ENCODE results near the gene MIA.

DNA sequence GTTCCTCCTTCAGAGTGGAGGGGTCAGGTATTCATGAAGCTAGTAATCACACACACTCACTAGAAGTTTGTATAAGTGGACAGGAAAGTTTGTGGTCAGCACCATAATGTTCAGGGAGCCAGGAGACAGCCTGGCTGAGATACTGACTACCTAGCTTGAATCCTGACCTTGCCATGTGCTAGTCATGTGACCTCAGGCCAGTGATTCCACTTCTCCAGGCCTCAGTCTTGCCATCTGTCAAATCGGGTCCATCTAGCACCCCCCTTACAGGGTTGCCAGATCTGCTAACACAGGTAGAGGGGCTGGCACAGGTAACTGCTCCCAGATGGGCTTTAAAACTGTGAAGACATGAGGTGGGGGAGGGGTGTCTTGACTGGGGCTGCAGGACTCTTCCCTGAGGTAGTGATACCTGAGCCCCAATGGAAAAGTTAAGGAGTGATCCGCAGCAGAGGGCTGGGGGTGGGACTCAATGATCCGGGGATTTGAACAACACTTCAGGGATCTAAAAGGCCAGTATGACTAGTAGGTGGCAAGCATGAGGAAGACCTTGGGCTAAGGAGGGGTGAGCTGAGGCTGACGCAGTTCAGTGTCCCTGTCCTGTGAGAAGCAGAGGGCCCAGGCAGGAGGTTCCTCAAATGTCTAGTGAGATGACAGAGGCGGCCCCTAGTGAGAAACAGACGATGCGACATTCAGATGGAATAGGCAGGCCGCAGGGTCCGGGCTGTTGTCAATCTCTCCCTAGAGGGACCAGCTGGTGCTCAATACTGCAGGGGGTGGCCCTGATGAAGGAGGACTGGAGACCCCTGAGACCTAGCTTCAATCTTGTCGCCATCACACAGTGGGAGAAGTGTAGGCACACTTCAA is 33.6 kb upstream of the MIA start:
- TF ChIP-seq ISL1 (CRISPR knock-in tag; IDR thresholded peaks at IDR 0.05) (no peak), ESRRG (CRISPR knock-in tag; IDR thresholded peaks at IDR 0.05) (no peak), ZC3H10 (CRISPR knock-in tag; IDR thresholded peaks at IDR 0.05) (no peak), RARB (CRISPR knock-in tag; IDR thresholded peaks at IDR 0.05) (no peak), ZFP3 (CRISPR knock-in tag; IDR thresholded peaks at IDR 0.05) (no peak), ZNF70 (CRISPR knock-in tag; IDR thresholded peaks at IDR 0.05) (no peak), TOX (CRISPR knock-in tag; IDR thresholded peaks at IDR 0.05; ENCODE audit: borderline replicate concordance) (no peak), GLIS3 (CRISPR knock-in tag; IDR thresholded peaks at IDR 0.05) (no peak), CSDC2 (CRISPR knock-in tag; IDR thresholded peaks at IDR 0.05) (no peak), ZNF565 (CRISPR knock-in tag; conservative IDR thresholded peaks at IDR 0.05; ENCODE audit: low read depth) (no peak), ZFP30 (CRISPR knock-in tag; IDR thresholded peaks at IDR 0.05) (no peak), TCF4 (CRISPR knock-in tag; IDR thresholded peaks at IDR 0.05; ENCODE audit: borderline replicate concordance) (no peak)
- TF ChIP-seq, protein P1, sequence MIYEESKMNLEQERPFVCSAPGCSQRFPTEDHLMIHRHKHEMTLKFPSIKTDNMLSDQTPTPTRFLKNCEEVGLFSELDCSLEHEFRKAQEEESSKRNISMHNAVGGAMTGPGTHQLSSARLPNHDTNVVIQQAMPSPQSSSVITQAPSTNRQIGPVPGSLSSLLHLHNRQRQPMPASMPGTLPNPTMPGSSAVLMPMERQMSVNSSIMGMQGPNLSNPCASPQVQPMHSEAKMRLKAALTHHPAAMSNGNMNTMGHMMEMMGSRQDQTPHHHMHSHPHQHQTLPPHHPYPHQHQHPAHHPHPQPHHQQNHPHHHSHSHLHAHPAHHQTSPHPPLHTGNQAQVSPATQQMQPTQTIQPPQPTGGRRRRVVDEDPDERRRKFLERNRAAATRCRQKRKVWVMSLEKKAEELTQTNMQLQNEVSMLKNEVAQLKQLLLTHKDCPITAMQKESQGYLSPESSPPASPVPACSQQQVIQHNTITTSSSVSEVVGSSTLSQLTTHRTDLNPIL (CRISPR knock-in tag; IDR thresholded peaks at IDR 0.05; ENCODE audit: low read depth) = no peak
- TF ChIP-seq, protein P2, sequence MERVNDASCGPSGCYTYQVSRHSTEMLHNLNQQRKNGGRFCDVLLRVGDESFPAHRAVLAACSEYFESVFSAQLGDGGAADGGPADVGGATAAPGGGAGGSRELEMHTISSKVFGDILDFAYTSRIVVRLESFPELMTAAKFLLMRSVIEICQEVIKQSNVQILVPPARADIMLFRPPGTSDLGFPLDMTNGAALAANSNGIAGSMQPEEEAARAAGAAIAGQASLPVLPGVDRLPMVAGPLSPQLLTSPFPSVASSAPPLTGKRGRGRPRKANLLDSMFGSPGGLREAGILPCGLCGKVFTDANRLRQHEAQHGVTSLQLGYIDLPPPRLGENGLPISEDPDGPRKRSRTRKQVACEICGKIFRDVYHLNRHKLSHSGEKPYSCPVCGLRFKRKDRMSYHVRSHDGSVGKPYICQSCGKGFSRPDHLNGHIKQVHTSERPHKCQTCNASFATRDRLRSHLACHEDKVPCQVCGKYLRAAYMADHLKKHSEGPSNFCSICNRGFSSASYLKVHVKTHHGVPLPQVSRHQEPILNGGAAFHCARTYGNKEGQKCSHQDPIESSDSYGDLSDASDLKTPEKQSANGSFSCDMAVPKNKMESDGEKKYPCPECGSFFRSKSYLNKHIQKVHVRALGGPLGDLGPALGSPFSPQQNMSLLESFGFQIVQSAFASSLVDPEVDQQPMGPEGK (CRISPR knock-in tag; IDR thresholded peaks at IDR 0.05; ENCODE audit: borderline replicate concordance) = no peak

All from SK-N-SH treated with all-trans-retinoic acid at 6 μM for 48 hours (cell line).